Measurements from ENCODE around the gene HMGCS2. TPM values are rescaled to one million over a fixed set of nuclear protein-coding genes. Genes with fewer than 3 reads are reported as not detected.

HMGCS2 gene
- total RNA-seq, 3 donors from 2014 or later = 135 to 592 (median 270) TPM

DNA sequence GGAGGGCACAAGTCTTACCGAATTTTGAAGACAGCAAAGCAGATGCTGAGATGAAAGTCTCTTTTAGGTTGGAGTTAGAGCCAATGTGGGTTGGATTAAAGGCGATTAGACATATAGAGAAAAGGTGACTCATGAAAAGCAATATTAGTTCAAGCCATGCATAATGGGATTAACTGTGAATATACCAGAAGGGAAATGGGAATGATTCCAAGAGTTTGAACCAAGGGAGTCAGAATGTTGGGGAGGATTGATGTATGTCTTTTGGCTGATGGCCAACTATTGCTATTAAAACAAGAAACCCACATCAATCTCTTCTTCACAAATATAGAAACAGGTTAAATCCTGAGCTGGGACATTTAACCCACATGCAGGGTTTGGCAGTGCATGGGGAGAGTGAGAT is 1.2 kb downstream of the HMGCS2 start:
- no peaks in the 10 kb centered on the region for H3K9me3 ChIP-seq
- DNase-seq (no peak), ATAC-seq (no peak)
- TF ChIP-seq CTCF (IDR thresholded peaks at IDR 0.05) = no peak
- no peak overlapping the region for H3K4me3 ChIP-seq
- peaks cover 19% of the 10 kb centered on the region for H3K4me1 ChIP-seq (ENCODE audit: low read depth)
- no peaks in the 10 kb centered on the region for H3K36me3 ChIP-seq (ENCODE audit: low read depth)
- intact Hi-C loops (cut with DNase I, micrococcal nuclease) = no loop called here

- intact Hi-C loops (cut with DNase I, micrococcal nuclease) = no loop called here
- no peak for TF ChIP-seq CTCF (IDR thresholded peaks at IDR 0.05)
- Histone ChIP-seq H3K4me1 (ENCODE audit: low read depth) (peaks cover 10% of the 10 kb centered on the region), H3K36me3 (ENCODE audit: low read depth) (no peaks in the 10 kb centered on the region), H3K4me3 (no peak overlapping the region), H3K9me3 (no peaks in the 10 kb centered on the region)
- DNase-seq (peak in 1 of 3 donors; percentile 70), ATAC-seq (peak; percentile 63)
Observed at GRCh38 chr1:119766374-119766794, 2.3 kb downstream of the HMGCS2 start.

- intact Hi-C loops (cut with DNase I, micrococcal nuclease) = no loop called here
- Histone ChIP-seq H3K4me1 (ENCODE audit: low read depth) (peaks cover 5% of the 10 kb centered on the region), H3K36me3 (ENCODE audit: low read depth) (no peaks in the 10 kb centered on the region), H3K4me3 (no peak overlapping the region), H3K9me3 (no peaks in the 10 kb centered on the region)
- ATAC-seq (no peak), DNase-seq (no peak)
- no peak for TF ChIP-seq CTCF (IDR thresholded peaks at IDR 0.05)
Observed at GRCh38 chr1:119764220-119764619, 4.5 kb downstream of the HMGCS2 start.

GRCh38 chr1:119762953-119763352 is 5.8 kb downstream of the HMGCS2 start:
- Histone ChIP-seq H3K4me3 (no peak overlapping the region), H3K9me3 (no peaks in the 10 kb centered on the region), H3K36me3 (ENCODE audit: low read depth) (no peaks in the 10 kb centered on the region), H3K4me1 (ENCODE audit: low read depth) (peaks cover 3% of the 10 kb centered on the region)
- ATAC-seq (no peak), DNase-seq (no peak)
- TF ChIP-seq CTCF (IDR thresholded peaks at IDR 0.05) = no peak
- intact Hi-C loops (cut with DNase I, micrococcal nuclease) = no loop called here

- DNase-seq (no peak), ATAC-seq (no peak)
- intact Hi-C loops (cut with DNase I, micrococcal nuclease) = no loop called here
- Histone ChIP-seq H3K4me1 (ENCODE audit: low read depth) (peaks cover 3% of the 10 kb centered on the region), H3K4me3 (no peak overlapping the region), H3K9me3 (no peaks in the 10 kb centered on the region), H3K36me3 (ENCODE audit: low read depth) (no peaks in the 10 kb centered on the region)
- no peak for TF ChIP-seq CTCF (IDR thresholded peaks at IDR 0.05)
Observed at GRCh38 chr1:119762409-119762808, 6.3 kb downstream of the HMGCS2 start.

DNA sequence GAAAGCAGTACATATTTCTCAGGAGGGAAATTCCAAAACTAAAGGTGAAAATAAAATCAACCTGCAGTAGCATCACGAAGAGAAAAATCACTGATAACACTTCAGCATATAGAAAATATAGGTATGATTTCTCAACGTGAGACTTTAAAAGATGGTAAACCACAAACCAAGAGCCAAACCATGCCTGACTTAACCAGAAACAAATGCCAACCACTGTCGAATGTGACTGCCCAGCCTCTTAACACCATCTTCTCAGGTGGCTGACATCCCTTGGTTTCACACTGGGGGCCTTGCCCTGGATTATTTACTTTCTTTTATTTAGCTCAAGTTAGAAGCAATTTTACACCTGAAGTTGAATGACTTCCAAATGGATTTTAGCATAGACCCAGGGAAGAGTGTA is 10.1 kb downstream of the HMGCS2 start:
- intact Hi-C loops (cut with DNase I, micrococcal nuclease) = no loop called here
- H3K4me3 ChIP-seq = no peak overlapping the region
- H3K9me3 ChIP-seq = no peaks in the 10 kb centered on the region
- H3K36me3 ChIP-seq (ENCODE audit: low read depth) = no peaks in the 10 kb centered on the region
- no peak for TF ChIP-seq CTCF (IDR thresholded peaks at IDR 0.05)
- ATAC-seq (no peak), DNase-seq (no peak)
- H3K4me1 ChIP-seq (ENCODE audit: low read depth) = no peaks in the 10 kb centered on the region

Data from mucosa of descending colon (tissue), 3 donors.